Gastroesophageal sphincter (tissue), 3 donors: ENCODE data around the gene PSD4.

Source experiments
- CTCF ChIP-seq, 4 experiments: fragments of 200-600 bp in 2 of 4; fragments of 450-650 bp in 2 of 4; sonication (generic) in 1 of 4; IDR thresholded peaks; one replicate each; pipeline ENCODE4 v1.5.1; 2017 to 2019; ENCODE audit warnings: antibody characterized with exemption in 4 of 4, mild to moderate bottlenecking in 2 of 4, moderate library complexity in 2 of 4
- EP300 ChIP-seq: sonication (generic); formaldehyde crosslinking; IDR thresholded peaks from one replicate; pipeline ENCODE4 v1.6.1; 2017; ENCODE audit warnings: antibody characterized with exemption, mild to moderate bottlenecking
- POLR2A ChIP-seq, 2 donors: fragments of 450-650 bp; IDR thresholded peaks; one replicate each; pipeline ENCODE4 v1.6.1; 2017; ENCODE audit warnings: antibody characterized with exemption in 2 of 2, mild to moderate bottlenecking in 2 of 2, moderate library complexity in 1 of 2
- POLR2AphosphoS5 ChIP-seq: sonication (generic); formaldehyde crosslinking; IDR thresholded peaks from one replicate; pipeline ENCODE4 v1.6.1; 2017; ENCODE audit warnings: antibody characterized with exemption

GRCh38 chr2:113158884-113159553, 14.8 kb upstream of the PSD4 start:
- TF ChIP-seq POLR2A (IDR thresholded peaks at IDR 0.05) = no peak
- TF ChIP-seq EP300 = no peak
- no peak for TF ChIP-seq CTCF (IDR thresholded peaks at IDR 0.05)
- TF ChIP-seq POLR2AphosphoS5 = no peak
